Left ventricle myocardium inferior (tissue), 1 donor: ENCODE measurements around the gene HEXIM2. TPM values are rescaled to one million over a fixed set of nuclear protein-coding genes. Genes with fewer than 3 reads are reported as not detected.
A peak's percentile ranks its signal among the peaks of the same experiment; 100 is the strongest.

Source experiments
- DNase-seq: peaks from one replicate; pipeline ENCODE4 v3.0.0-alpha.2; 2020
- H3K27ac ChIP-seq: fragments of 200-600 bp; replicated peaks from 2 replicates; pipeline ENCODE4 v1.8.0; 2021
- H3K27me3 ChIP-seq: fragments of 200-600 bp; 2 replicates; pipeline ENCODE4 v1.8.0; 2021; ENCODE audit warnings: low read depth
- H3K36me3 ChIP-seq: fragments of 200-600 bp; 2 replicates; pipeline ENCODE4 v1.8.0; 2021
- H3K4me1 ChIP-seq: fragments of 200-600 bp; 2 replicates; pipeline ENCODE4 v1.8.0; 2021
- H3K4me3 ChIP-seq: fragments of 200-600 bp; 2 replicates; pipeline ENCODE4 v1.8.0; 2021; ENCODE audit warnings: mild to moderate bottlenecking, moderate library complexity
- H3K9me3 ChIP-seq: fragments of 200-600 bp; replicated peaks from 2 replicates; pipeline ENCODE4 v1.8.0; 2021
- CTCF ChIP-seq: fragments of 200-600 bp; IDR thresholded peaks from 2 replicates; pipeline ENCODE4 v1.8.0; 2021; ENCODE audit warnings: antibody characterized with exemption, mild to moderate bottlenecking, borderline replicate concordance
- intact Hi-C: fragments of 100-400 bp; cut with micrococcal nuclease; formaldehyde crosslinking; loops from one replicate; pipeline ENCODE4 v1.11.0; 2022
- total RNA-seq: library from RNA; stranded (reverse); fragmentation: NEBNext Ultra II Directional; extraction: Animal tissue kit (Norgen Biotek cat#: 25700); gene quantifications from one replicate; pipeline ENCODE4 v1.2.1, GENCODE V29; 2021
- donor health status: DM: no; HTN: yes; CAD: no; lungs with severe emphysema.

Gene HEXIM2
- total RNA-seq, 1 donor from 2014 or later = 7.0 TPM

- DNase-seq = no peak
- Histone ChIP-seq H3K4me1 (peaks cover 87% of the 10 kb centered on the region), H3K36me3 (peaks cover 5% of the 10 kb centered on the region), H3K27me3 (no peaks in the 10 kb centered on the region), H3K27ac (no peak overlapping the region), H3K9me3 (no peaks in the 10 kb centered on the region), H3K4me3 (no peak overlapping the region)
- intact Hi-C loops = no loop called here
- TF ChIP-seq CTCF = no peak
Measured at GRCh38 chr17:45125509-45125908, 36.2 kb upstream of the HEXIM2 start.

GRCh38 chr17:45127207-45127547 is 34.5 kb upstream of the HEXIM2 start:
- peak overlapping the region; percentile 99 for H3K27ac ChIP-seq
- no peaks in the 10 kb centered on the region for H3K9me3 ChIP-seq
- intact Hi-C loops = no loop called here
- H3K4me3 ChIP-seq = peak overlapping the region; percentile 39
- H3K36me3 ChIP-seq = no peaks in the 10 kb centered on the region
- H3K27me3 ChIP-seq = no peaks in the 10 kb centered on the region
- DNase-seq = no peak
- TF ChIP-seq CTCF = no peak
- H3K4me1 ChIP-seq = peaks cover 97% of the 10 kb centered on the region

- H3K4me1 ChIP-seq = peaks cover 95% of the 10 kb centered on the region
- no peaks in the 10 kb centered on the region for H3K9me3 ChIP-seq
- peak; percentile 70 for DNase-seq
- intact Hi-C loops = no loop called here
- no peaks in the 10 kb centered on the region for H3K36me3 ChIP-seq
- H3K27ac ChIP-seq = peak overlapping the region; percentile 99
- TF ChIP-seq CTCF = no peak
- H3K4me3 ChIP-seq = peak overlapping the region; percentile 39
- no peaks in the 10 kb centered on the region for H3K27me3 ChIP-seq
Measured at GRCh38 chr17:45127548-45128300, 34.0 kb upstream of the HEXIM2 start.

- Histone ChIP-seq H3K36me3 (no peaks in the 10 kb centered on the region), H3K9me3 (no peaks in the 10 kb centered on the region), H3K4me1 (peaks cover 95% of the 10 kb centered on the region), H3K27me3 (no peaks in the 10 kb centered on the region), H3K4me3 (peak overlapping the region; percentile 39), H3K27ac (peak overlapping the region; percentile 99)
- intact Hi-C loops = no loop called here
- DNase-seq = no peak
- TF ChIP-seq CTCF = no peak
Measured at GRCh38 chr17:45128331-45128730, 33.3 kb upstream of the HEXIM2 start.

- no peak for TF ChIP-seq CTCF
- Histone ChIP-seq H3K27me3 (no peaks in the 10 kb centered on the region), H3K4me1 (peaks cover 88% of the 10 kb centered on the region), H3K4me3 (no peak overlapping the region), H3K36me3 (no peaks in the 10 kb centered on the region), H3K9me3 (no peaks in the 10 kb centered on the region), H3K27ac (peak overlapping the region; percentile 99)
- intact Hi-C loops = no loop called here
- no peak for DNase-seq
Measured at GRCh38 chr17:45128989-45129388, 32.7 kb upstream of the HEXIM2 start.
